NCI-H146 treated with DMSO at 0.1 percent for 48 hours (cell line): ENCODE results near the gene NOBOX.
A peak's percentile ranks its signal among the peaks of the same experiment; 100 is the strongest.
"Not testable (repeated sequence)": the region's sequence is repeated elsewhere in the genome, so short reads cannot be mapped to it uniquely, and the experiment has no call there.

Source experiments
- DNase-seq: peaks from one replicate; lab custom pipeline; 2025; ENCODE audit not compliant: unreplicated experiment; lab: John Stamatoyannopoulos, UW

Gene NOBOX

GRCh38 chr7:144391823-144392255 lies 11.7 kb downstream of the NOBOX start:
- peak; percentile 3 for DNase-seq

GRCh38 chr7:144391014-144391413 lies 12.5 kb downstream of the NOBOX start:
- DNase-seq: no peak

GRCh38 chr7:144390481-144390880 lies 13.0 kb downstream of the NOBOX start:
- DNase-seq: no peak

- no peak for DNase-seq
These were observed 14.5 kb downstream of the NOBOX start for GRCh38 chr7:144388950-144389349.

- no peak for DNase-seq
These were observed 16.8 kb downstream of the NOBOX start for GRCh38 chr7:144386741-144387140.

GRCh38 chr7:144384555-144385245 lies 18.8 kb downstream of the NOBOX start:
- DNase-seq: no peak

GRCh38 chr7:144384071-144384470 lies 19.4 kb downstream of the NOBOX start:
- no peak for DNase-seq

- no peak for DNase-seq
These were observed 23.6 kb downstream of the NOBOX start for GRCh38 chr7:144379776-144380384.

GRCh38 chr7:144378651-144379050 lies 24.8 kb downstream of the NOBOX start:
- DNase-seq: no peak

GRCh38 chr7:144369221-144369620 lies 34.3 kb downstream of the NOBOX start:
- DNase-seq: not testable (repeated sequence)

GRCh38 chr7:144367250-144367649 lies 36.2 kb downstream of the NOBOX start:
- DNase-seq: not testable (repeated sequence)

GRCh38 chr7:144365523-144365922 lies 38.0 kb downstream of the NOBOX start:
- DNase-seq: not testable (repeated sequence)

- not testable (repeated sequence) for DNase-seq
These were observed 41.4 kb downstream of the NOBOX start for GRCh38 chr7:144362061-144362460.

- DNase-seq: not testable (repeated sequence)
These were observed 46.6 kb downstream of the NOBOX start for GRCh38 chr7:144356860-144357259.

GRCh38 chr7:144356185-144356584 lies 47.3 kb downstream of the NOBOX start:
- not testable (repeated sequence) for DNase-seq

GRCh38 chr7:144355176-144355822 lies 48.2 kb downstream of the NOBOX start, which contains the start of gene ARHGEF5:
ARHGEF5 (plus strand) TSS chr7:144355402; CDS start chr7:144362670, 7,268 bp downstream.
- DNase-seq: not testable (repeated sequence)

- not testable (repeated sequence) for DNase-seq
These were observed 51.8 kb downstream of the NOBOX start for GRCh38 chr7:144351667-144352066.

GRCh38 chr7:144348625-144349024 lies 54.9 kb downstream of the NOBOX start:
- DNase-seq: not testable (repeated sequence)
